Lower leg skin (tissue), 3 donors: ENCODE measurements around the gene KCNG4.

Source experiments
- CTCF ChIP-seq, 3 donors: fragments of 450-650 bp; IDR thresholded peaks; one replicate each; pipeline ENCODE4 v1.5.1; 2016; ENCODE audit warnings: antibody characterized with exemption in 3 of 3, mild to moderate bottlenecking in 3 of 3, moderate library complexity in 2 of 3
- POLR2A ChIP-seq, 2 donors: fragments of 450-650 bp; IDR thresholded peaks; one replicate each; pipeline ENCODE4 v1.6.1; 2016 to 2017; ENCODE audit warnings: antibody characterized with exemption in 2 of 2, mild to moderate bottlenecking in 1 of 2, moderate library complexity in 1 of 2

- TF ChIP-seq CTCF (IDR thresholded peaks at IDR 0.05) (no peak), POLR2A (IDR thresholded peaks at IDR 0.05) (no peak)
Measured at GRCh38 chr16:84225571-84225970, 14.2 kb downstream of the KCNG4 start.
